ENCODE data around the gene ARHGEF3.

Gene ARHGEF3

GRCh38 chr3:56787258-56787775 is 14.4 kb downstream of the ARHGEF3 start:
- H4K20me1 ChIP-seq (ENCODE audit: control insufficient read depth, insufficient read depth, low read depth, low read length), result no peaks in the 10 kb centered on the region
- H3K9me3 ChIP-seq (ENCODE audit: control insufficient read depth, insufficient read depth, low read length), result no peaks in the 10 kb centered on the region
- 0 out of 2 replicates have a peak, but pooled peaks cover 2% of the 10 kb centered on the region for H3F3A ChIP-seq (ENCODE audit: control insufficient read depth, insufficient read depth)
- H3K27me3 ChIP-seq (ENCODE audit: control insufficient read depth, low read length), result no peaks in the 10 kb centered on the region
- no peaks in the 10 kb centered on the region for H3K79me2 ChIP-seq (ENCODE audit: control insufficient read depth, low read length)
- TF ChIP-seq EZH2phosphoT487 (IDR thresholded peaks at IDR 0.05; ENCODE audit: borderline replicate concordance, low read length), result no peak
- TF ChIP-seq CTCF (IDR thresholded peaks at IDR 0.05; ENCODE audit: low read depth, low read length, poor library complexity, severe bottlenecking), result no peak
- no peak overlapping the region for H3K4me3 ChIP-seq (ENCODE audit: low read length)
- H3K4me1 ChIP-seq (ENCODE audit: control insufficient read depth, low read length), result peaks cover 23% of the 10 kb centered on the region
- H3K27ac ChIP-seq (ENCODE audit: low read depth, low read length), result no peak overlapping the region
- H3K36me3 ChIP-seq (ENCODE audit: control insufficient read depth, low read length), result no peaks in the 10 kb centered on the region
- no peaks in the 10 kb centered on the region for H3K9me2 ChIP-seq (replicated peaks; ENCODE audit: control insufficient read depth, low read length)
- no peak overlapping the region for H3K4me2 ChIP-seq (ENCODE audit: low read length)

GRCh38 chr3:56785499-56785898 is 16.2 kb downstream of the ARHGEF3 start:
- no peaks in the 10 kb centered on the region for H3K27me3 ChIP-seq (ENCODE audit: control insufficient read depth, low read length)

GRCh38 chr3:56784448-56785001 is 17.2 kb downstream of the ARHGEF3 start:
- Histone ChIP-seq H3K4me1 (ENCODE audit: control insufficient read depth, low read length) (peaks cover 23% of the 10 kb centered on the region), H3K27ac (ENCODE audit: low read depth, low read length) (no peak overlapping the region), H3F3A (ENCODE audit: control insufficient read depth, insufficient read depth) (0 out of 2 replicates have a peak, but pooled peaks cover 2% of the 10 kb centered on the region), H3K9me3 (ENCODE audit: control insufficient read depth, insufficient read depth, low read length) (no peaks in the 10 kb centered on the region), H3K27me3 (ENCODE audit: control insufficient read depth, low read length) (no peaks in the 10 kb centered on the region), H3K36me3 (ENCODE audit: control insufficient read depth, low read length) (no peaks in the 10 kb centered on the region), H3K4me3 (ENCODE audit: low read length) (peak overlapping the region; percentile 28; the same call in 1 of the 2 replicates), H3K79me2 (ENCODE audit: control insufficient read depth, low read length) (no peaks in the 10 kb centered on the region), H4K20me1 (ENCODE audit: control insufficient read depth, insufficient read depth, low read depth, low read length) (no peaks in the 10 kb centered on the region), H3K4me2 (ENCODE audit: low read length) (peak overlapping the region; percentile 54), H3K9me2 (replicated peaks; ENCODE audit: control insufficient read depth, low read length) (no peaks in the 10 kb centered on the region)
- TF ChIP-seq EZH2phosphoT487 (IDR thresholded peaks at IDR 0.05; ENCODE audit: borderline replicate concordance, low read length), result no peak
- TF ChIP-seq CTCF (IDR thresholded peaks at IDR 0.05; ENCODE audit: low read depth, low read length, poor library complexity, severe bottlenecking), result no peak

More at GRCh38 chr3:56785499-56785898, 16.2 kb downstream of the ARHGEF3 start:
- Histone ChIP-seq H3K4me2 (ENCODE audit: low read length) (no peak overlapping the region), H3K36me3 (ENCODE audit: control insufficient read depth, low read length) (no peaks in the 10 kb centered on the region), H4K20me1 (ENCODE audit: control insufficient read depth, insufficient read depth, low read depth, low read length) (no peaks in the 10 kb centered on the region), H3K4me1 (ENCODE audit: control insufficient read depth, low read length) (peaks cover 23% of the 10 kb centered on the region), H3K27ac (ENCODE audit: low read depth, low read length) (no peak overlapping the region), H3K4me3 (ENCODE audit: low read length) (no peak overlapping the region), H3K79me2 (ENCODE audit: control insufficient read depth, low read length) (no peaks in the 10 kb centered on the region), H3F3A (ENCODE audit: control insufficient read depth, insufficient read depth) (0 out of 2 replicates have a peak, but pooled peaks cover 2% of the 10 kb centered on the region), H3K9me2 (replicated peaks; ENCODE audit: control insufficient read depth, low read length) (no peaks in the 10 kb centered on the region), H3K9me3 (ENCODE audit: control insufficient read depth, insufficient read depth, low read length) (no peaks in the 10 kb centered on the region)
- TF ChIP-seq EZH2phosphoT487 (IDR thresholded peaks at IDR 0.05; ENCODE audit: borderline replicate concordance, low read length) (no peak), CTCF (IDR thresholded peaks at IDR 0.05; ENCODE audit: low read depth, low read length, poor library complexity, severe bottlenecking) (no peak)
